ENCODE results near the gene CAPN5. TPM values are rescaled to one million over a fixed set of nuclear protein-coding genes. Genes with fewer than 3 reads are reported as not detected.
A peak's percentile ranks its signal among the peaks of the same experiment; 100 is the strongest.

Gene CAPN5
- total and polyA plus RNA-seq, 2 of the 13 experiments (the other 11 are each of a cell fraction or from before 2014, with no cell fraction given): 0.27 to 1.2 TPM

- TF ChIP-seq ZNF318 (CRISPR knock-in tag; IDR thresholded peaks at IDR 0.05) (no peak; the same call in 1 of the 2 replicates), ZNF180 (CRISPR knock-in tag; IDR thresholded peaks at IDR 0.05; ENCODE audit: borderline replicate concordance, low read depth) (no peak), AGO1 (IDR thresholded peaks at IDR 0.05; ENCODE audit: low read depth, low read length, poor library complexity, severe bottlenecking) (no peak), REPIN1 (CRISPR knock-in tag; IDR thresholded peaks at IDR 0.05; ENCODE audit: borderline replicate concordance, low read depth) (peak; percentile 45; the same call in 1 of the 2 replicates), FOXJ3 (CRISPR knock-in tag; IDR thresholded peaks at IDR 0.05; ENCODE audit: borderline replicate concordance) (no peak), ZNF839 (CRISPR knock-in tag; IDR thresholded peaks at IDR 0.05; ENCODE audit: borderline replicate concordance) (no peak), ZNF652 (CRISPR knock-in tag; IDR thresholded peaks at IDR 0.05; ENCODE audit: borderline replicate concordance, low read depth) (no peak), ZNF782 (CRISPR knock-in tag; IDR thresholded peaks at IDR 0.05; ENCODE audit: borderline replicate concordance) (peak; percentile 42; the same call in 1 of the 2 replicates), WIZ (CRISPR knock-in tag; IDR thresholded peaks at IDR 0.05) (no peak), FOXC1 (CRISPR knock-in tag; IDR thresholded peaks at IDR 0.05; ENCODE audit: borderline replicate concordance) (no peak), ZMYM3 (CRISPR knock-in tag; IDR thresholded peaks at IDR 0.05) (no peak), ZNF629 (CRISPR knock-in tag; conservative IDR thresholded peaks at IDR 0.05) (no peak), PHB2 (IDR thresholded peaks at IDR 0.05; ENCODE audit: partially characterized antibody) (no peak), ZNF383 (CRISPR knock-in tag; IDR thresholded peaks at IDR 0.05; ENCODE audit: borderline replicate concordance) (no peak; the same call in 1 of the 2 replicates), ZNF776 (CRISPR knock-in tag; IDR thresholded peaks at IDR 0.05) (no peak), ISX (CRISPR knock-in tag; conservative IDR thresholded peaks at IDR 0.05) (no peak), ZNF24 (IDR thresholded peaks at IDR 0.05) (no peak), ZBTB21 (CRISPR knock-in tag; IDR thresholded peaks at IDR 0.05) (no peak)
- TF ChIP-seq, protein P1, sequence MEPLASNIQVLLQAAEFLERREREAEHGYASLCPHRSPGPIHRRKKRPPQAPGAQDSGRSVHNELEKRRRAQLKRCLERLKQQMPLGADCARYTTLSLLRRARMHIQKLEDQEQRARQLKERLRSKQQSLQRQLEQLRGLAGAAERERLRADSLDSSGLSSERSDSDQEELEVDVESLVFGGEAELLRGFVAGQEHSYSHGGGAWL (CRISPR knock-in tag; IDR thresholded peaks at IDR 0.05): peak; percentile 66; the same call in 1 of the 2 replicates
- TF ChIP-seq, protein P2, sequence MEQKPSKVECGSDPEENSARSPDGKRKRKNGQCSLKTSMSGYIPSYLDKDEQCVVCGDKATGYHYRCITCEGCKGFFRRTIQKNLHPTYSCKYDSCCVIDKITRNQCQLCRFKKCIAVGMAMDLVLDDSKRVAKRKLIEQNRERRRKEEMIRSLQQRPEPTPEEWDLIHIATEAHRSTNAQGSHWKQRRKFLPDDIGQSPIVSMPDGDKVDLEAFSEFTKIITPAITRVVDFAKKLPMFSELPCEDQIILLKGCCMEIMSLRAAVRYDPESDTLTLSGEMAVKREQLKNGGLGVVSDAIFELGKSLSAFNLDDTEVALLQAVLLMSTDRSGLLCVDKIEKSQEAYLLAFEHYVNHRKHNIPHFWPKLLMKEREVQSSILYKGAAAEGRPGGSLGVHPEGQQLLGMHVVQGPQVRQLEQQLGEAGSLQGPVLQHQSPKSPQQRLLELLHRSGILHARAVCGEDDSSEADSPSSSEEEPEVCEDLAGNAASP (CRISPR knock-in tag; IDR thresholded peaks at IDR 0.05; ENCODE audit: borderline replicate concordance): peak; percentile 53; the same call in 1 of the 2 replicates
Observed at GRCh38 chr11:77127235-77127911, 60.6 kb downstream of the CAPN5 start (continued).

Measured in HepG2 (cell line).